Measurements from ENCODE around the gene DPY19L1.
"Not testable (repeated sequence)": the region's sequence is repeated elsewhere in the genome, so short reads cannot be mapped to it uniquely, and the experiment has no call there.

DNA sequence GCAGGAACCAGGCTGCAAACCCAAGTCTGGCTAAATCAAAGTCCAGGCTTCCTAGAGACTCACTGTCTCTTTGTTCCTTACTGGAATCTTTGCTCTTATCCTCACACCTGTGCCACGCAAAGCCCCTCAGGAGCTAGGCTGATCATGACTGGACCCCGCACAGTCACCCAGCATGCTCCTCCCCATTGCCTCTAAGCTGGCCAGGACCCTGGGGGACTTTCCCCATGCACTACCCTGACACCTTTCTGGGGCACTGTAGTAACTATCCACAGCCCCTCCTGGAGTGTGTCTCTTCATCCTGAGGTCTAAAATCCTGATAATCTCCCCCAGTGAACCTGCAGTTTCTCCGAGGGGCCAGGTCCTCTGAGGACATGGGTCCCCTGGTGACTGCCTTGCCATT lies 21.3 kb upstream of the DPY19L1 start:
- TF ChIP-seq ESRRA (CRISPR knock-in tag; IDR thresholded peaks at IDR 0.05; ENCODE audit: borderline replicate concordance); NFYB (CRISPR knock-in tag; conservative IDR thresholded peaks at IDR 0.05; ENCODE audit: low read depth); RELA (CRISPR knock-in tag; IDR thresholded peaks at IDR 0.05; ENCODE audit: borderline replicate concordance); CREB1 (CRISPR knock-in tag; IDR thresholded peaks at IDR 0.05); TEAD1 (CRISPR knock-in tag; IDR thresholded peaks at IDR 0.05): not testable (repeated sequence)
- TF ChIP-seq, protein P1, sequence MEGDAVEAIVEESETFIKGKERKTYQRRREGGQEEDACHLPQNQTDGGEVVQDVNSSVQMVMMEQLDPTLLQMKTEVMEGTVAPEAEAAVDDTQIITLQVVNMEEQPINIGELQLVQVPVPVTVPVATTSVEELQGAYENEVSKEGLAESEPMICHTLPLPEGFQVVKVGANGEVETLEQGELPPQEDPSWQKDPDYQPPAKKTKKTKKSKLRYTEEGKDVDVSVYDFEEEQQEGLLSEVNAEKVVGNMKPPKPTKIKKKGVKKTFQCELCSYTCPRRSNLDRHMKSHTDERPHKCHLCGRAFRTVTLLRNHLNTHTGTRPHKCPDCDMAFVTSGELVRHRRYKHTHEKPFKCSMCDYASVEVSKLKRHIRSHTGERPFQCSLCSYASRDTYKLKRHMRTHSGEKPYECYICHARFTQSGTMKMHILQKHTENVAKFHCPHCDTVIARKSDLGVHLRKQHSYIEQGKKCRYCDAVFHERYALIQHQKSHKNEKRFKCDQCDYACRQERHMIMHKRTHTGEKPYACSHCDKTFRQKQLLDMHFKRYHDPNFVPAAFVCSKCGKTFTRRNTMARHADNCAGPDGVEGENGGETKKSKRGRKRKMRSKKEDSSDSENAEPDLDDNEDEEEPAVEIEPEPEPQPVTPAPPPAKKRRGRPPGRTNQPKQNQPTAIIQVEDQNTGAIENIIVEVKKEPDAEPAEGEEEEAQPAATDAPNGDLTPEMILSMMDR (IDR thresholded peaks at IDR 0.05): not testable (repeated sequence)
- TF ChIP-seq, protein P2, sequence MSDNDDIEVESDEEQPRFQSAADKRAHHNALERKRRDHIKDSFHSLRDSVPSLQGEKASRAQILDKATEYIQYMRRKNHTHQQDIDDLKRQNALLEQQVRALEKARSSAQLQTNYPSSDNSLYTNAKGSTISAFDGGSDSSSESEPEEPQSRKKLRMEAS (CRISPR knock-in tag; IDR thresholded peaks at IDR 0.05): not testable (repeated sequence)
- TF ChIP-seq, protein P3, sequence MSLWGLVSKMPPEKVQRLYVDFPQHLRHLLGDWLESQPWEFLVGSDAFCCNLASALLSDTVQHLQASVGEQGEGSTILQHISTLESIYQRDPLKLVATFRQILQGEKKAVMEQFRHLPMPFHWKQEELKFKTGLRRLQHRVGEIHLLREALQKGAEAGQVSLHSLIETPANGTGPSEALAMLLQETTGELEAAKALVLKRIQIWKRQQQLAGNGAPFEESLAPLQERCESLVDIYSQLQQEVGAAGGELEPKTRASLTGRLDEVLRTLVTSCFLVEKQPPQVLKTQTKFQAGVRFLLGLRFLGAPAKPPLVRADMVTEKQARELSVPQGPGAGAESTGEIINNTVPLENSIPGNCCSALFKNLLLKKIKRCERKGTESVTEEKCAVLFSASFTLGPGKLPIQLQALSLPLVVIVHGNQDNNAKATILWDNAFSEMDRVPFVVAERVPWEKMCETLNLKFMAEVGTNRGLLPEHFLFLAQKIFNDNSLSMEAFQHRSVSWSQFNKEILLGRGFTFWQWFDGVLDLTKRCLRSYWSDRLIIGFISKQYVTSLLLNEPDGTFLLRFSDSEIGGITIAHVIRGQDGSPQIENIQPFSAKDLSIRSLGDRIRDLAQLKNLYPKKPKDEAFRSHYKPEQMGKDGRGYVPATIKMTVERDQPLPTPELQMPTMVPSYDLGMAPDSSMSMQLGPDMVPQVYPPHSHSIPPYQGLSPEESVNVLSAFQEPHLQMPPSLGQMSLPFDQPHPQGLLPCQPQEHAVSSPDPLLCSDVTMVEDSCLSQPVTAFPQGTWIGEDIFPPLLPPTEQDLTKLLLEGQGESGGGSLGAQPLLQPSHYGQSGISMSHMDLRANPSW (CRISPR knock-in tag; conservative IDR thresholded peaks at IDR 0.05; ENCODE audit: low read depth): not testable (repeated sequence)
- TF ChIP-seq, protein P4, sequence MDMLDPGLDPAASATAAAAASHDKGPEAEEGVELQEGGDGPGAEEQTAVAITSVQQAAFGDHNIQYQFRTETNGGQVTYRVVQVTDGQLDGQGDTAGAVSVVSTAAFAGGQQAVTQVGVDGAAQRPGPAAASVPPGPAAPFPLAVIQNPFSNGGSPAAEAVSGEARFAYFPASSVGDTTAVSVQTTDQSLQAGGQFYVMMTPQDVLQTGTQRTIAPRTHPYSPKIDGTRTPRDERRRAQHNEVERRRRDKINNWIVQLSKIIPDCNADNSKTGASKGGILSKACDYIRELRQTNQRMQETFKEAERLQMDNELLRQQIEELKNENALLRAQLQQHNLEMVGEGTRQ (CRISPR knock-in tag; IDR thresholded peaks at IDR 0.05): not testable (repeated sequence)
- TF ChIP-seq, protein P5, sequence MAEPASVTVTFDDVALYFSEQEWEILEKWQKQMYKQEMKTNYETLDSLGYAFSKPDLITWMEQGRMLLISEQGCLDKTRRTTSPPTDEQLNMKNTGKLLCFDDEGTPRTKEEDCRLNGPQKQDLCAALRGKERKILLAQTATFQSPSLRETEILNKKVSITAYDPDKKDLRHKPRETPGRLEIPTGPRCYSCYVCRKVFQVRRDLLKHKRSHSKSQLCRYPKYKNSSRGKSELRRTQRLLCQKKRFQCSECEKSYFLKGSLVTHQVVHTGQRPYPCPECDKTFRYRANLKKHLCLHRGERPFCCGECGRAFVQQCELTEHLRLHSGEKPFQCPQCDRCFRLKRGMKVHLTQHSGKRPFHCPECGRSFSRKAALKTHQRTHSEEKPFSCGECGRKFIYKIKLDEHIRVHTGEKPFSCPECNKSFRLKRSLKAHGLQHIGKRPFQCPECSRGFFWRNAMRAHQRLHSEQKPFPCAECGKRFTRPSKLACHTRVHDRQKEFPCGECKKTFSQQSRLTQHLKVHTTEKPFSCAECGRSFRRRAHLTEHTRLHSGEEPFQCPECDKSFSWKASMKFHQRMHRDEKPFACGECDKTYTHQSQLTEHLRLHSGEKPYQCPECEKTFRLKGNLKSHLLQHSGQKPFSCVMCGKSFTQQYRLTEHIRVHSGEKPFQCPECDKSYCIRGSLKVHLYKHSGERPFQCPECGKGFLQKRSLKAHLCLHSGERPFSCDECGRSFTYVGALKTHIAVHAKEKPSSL (CRISPR knock-in tag; conservative IDR thresholded peaks at IDR 0.05): not testable (repeated sequence)
